Epithelial cell of proximal tubule (primary cell): ENCODE results near the gene TREM2. TPM values are rescaled to one million over a fixed set of nuclear protein-coding genes. Genes with fewer than 3 reads are reported as not detected.

Experiments used
- DNase-seq: peaks from one replicate; pipeline ENCODE4 v3.0.0-alpha.2; 2011; ENCODE audit warnings: low read depth
- H3K4me3 ChIP-seq: 2 replicates; pipeline ENCODE4 v1.5.1; 2011; ENCODE audit warnings: low read depth, mild to moderate bottlenecking, low read length
- total RNA-seq: library from RNA; depleted of rRNA; stranded (reverse); fragments of >200 nt; gene quantifications from 2 replicates; pipeline ENCODE4 v1.2.3, GENCODE V29; 2015
- TF ChIP-seq, protein P1 (sequence below): conservative IDR thresholded peaks from 2 replicates; pipeline ENCODE4 v1.5.1; 2012; ENCODE audit warnings: low read depth, mild to moderate bottlenecking, low read length

TREM2 gene
- total RNA-seq, 1 donor from 2014 or later, result not detected

GRCh38 chr6:41161851-41162552, 914 bp downstream of the TREM2 start:
- TF ChIP-seq, protein P1, sequence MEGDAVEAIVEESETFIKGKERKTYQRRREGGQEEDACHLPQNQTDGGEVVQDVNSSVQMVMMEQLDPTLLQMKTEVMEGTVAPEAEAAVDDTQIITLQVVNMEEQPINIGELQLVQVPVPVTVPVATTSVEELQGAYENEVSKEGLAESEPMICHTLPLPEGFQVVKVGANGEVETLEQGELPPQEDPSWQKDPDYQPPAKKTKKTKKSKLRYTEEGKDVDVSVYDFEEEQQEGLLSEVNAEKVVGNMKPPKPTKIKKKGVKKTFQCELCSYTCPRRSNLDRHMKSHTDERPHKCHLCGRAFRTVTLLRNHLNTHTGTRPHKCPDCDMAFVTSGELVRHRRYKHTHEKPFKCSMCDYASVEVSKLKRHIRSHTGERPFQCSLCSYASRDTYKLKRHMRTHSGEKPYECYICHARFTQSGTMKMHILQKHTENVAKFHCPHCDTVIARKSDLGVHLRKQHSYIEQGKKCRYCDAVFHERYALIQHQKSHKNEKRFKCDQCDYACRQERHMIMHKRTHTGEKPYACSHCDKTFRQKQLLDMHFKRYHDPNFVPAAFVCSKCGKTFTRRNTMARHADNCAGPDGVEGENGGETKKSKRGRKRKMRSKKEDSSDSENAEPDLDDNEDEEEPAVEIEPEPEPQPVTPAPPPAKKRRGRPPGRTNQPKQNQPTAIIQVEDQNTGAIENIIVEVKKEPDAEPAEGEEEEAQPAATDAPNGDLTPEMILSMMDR, result no peak
- no peak overlapping the region for H3K4me3 ChIP-seq
- no peak for DNase-seq

GRCh38 chr6:41161380-41161779, 1.5 kb downstream of the TREM2 start:
- TF ChIP-seq, protein P1, result no peak
- DNase-seq, result no peak
- no peak overlapping the region for H3K4me3 ChIP-seq

- DNase-seq, result no peak
- TF ChIP-seq, protein P1, result no peak
Measured at GRCh38 chr6:41160933-41161332, 2.0 kb downstream of the TREM2 start.

DNA sequence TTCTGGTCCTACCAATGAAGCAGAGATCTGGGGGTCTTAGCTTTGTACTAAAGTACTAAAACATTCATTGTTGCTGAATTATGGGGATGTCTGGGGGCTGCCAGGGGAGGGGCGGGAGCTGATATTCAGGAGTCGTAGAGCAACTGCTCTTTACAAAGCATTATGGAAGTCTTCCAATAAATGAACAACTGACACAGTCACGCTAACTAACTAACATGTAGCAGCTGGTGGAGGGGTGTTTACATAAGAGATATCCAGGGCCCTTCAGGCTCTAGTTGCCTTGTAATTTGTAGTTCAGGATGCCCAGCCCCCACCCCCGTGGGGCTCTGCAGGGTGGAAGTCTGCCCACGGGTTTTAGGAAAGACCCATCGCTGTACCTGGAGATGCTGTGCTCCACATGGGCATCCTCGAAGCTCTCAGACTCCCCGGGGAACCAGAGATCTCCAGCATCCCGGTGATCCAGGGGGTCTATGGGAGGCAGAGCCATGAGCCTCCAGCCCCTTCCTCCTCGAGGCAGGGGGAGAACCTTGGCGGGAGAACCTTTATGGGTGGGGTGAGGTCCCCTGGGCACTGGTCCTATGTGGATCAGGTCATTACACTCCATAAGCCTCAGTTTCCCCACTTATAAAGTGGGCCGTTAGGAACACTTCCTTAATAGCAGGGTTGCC, 3.4 kb downstream of the TREM2 start:
- TF ChIP-seq, protein P1, result no peak
- H3K4me3 ChIP-seq, result no peak overlapping the region
- DNase-seq, result no peak

More at GRCh38 chr6:41160933-41161332, 2.0 kb downstream of the TREM2 start:
- no peak overlapping the region for H3K4me3 ChIP-seq

DNA sequence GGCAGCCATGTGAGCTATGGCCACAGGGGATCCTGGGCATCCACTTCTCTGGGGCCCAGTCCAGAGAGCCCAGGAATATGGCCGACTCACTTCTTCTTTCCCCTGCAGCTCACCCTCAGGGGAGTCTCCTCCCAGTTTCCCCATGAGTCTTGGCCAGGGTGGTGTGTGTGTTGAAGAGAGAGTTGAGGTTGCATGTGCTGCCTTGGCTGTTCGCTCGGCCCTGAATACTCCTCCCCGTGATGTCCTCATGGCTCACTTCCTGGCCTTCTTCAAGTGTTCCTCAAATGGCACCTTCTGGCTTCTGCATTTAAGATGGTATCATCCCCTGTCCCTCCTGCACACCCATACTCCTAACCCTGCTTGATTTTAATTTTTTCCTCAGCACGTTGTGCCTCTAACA, 5.6 kb downstream of the TREM2 start:
- TF ChIP-seq, protein P1, result no peak

GRCh38 chr6:41156771-41157170, 6.1 kb downstream of the TREM2 start:
- no peak for DNase-seq
- no peak overlapping the region for H3K4me3 ChIP-seq
- TF ChIP-seq, protein P1, result no peak

More for the DNA sequence above, 5.6 kb downstream of the TREM2 start:
- no peak for DNase-seq
- no peak overlapping the region for H3K4me3 ChIP-seq
